Bronchial epithelial cell (primary cell): ENCODE data around the gene SERP2. TPM values are rescaled to one million over a fixed set of nuclear protein-coding genes. Genes with fewer than 3 reads are reported as not detected.
A peak's percentile ranks its signal among the peaks of the same experiment; 100 is the strongest.

ENCODE experiments used
- DNase-seq: peaks from one replicate; pipeline ENCODE4 v3.0.0-alpha.2; 2010; ENCODE audit warnings: low read depth
- FAIRE-seq: peaks from 2 replicates; lab custom pipeline; 2011; peaks lifted over from hg19 to GRCh38; lab: Jason Lieb, UNC
- H3K27me3 ChIP-seq: 2 replicates; pipeline ENCODE4 v1.5.1; 2011; ENCODE audit warnings: low read length; ENCODE audit not compliant: control insufficient read depth, insufficient read depth
- H3K36me3 ChIP-seq: 2 replicates; pipeline ENCODE4 v1.5.1; 2011; ENCODE audit warnings: low read length; ENCODE audit not compliant: control insufficient read depth, insufficient read depth
- H3K4me3 ChIP-seq: 2 replicates; pipeline ENCODE4 v1.5.1; 2011; ENCODE audit warnings: mild to moderate bottlenecking, low read depth, low read length, control low read depth
- CTCF ChIP-seq: IDR thresholded peaks from 2 replicates; pipeline ENCODE4 v1.5.1; 2011; ENCODE audit warnings: mild to moderate bottlenecking, moderate library complexity, low read length, control low read depth, inconsistent platforms; ENCODE audit not compliant: insufficient read depth, severe bottlenecking
- total RNA-seq: library from RNA; depleted of rRNA; stranded (reverse); fragments of >200 nt; gene quantifications from 2 replicates; pipeline ENCODE4 v1.2.1, GENCODE V29; 2014

Gene SERP2
- total RNA-seq, 1 donor from 2014 or later: 1.1 TPM

- no peak for TF ChIP-seq CTCF
- H3K4me3 ChIP-seq: no peak overlapping the region
- H3K36me3 ChIP-seq: no peaks in the 10 kb centered on the region
- FAIRE-seq (no peak), DNase-seq (no peak)
- no peaks in the 10 kb centered on the region for H3K27me3 ChIP-seq
These were observed 41.4 kb upstream of the SERP2 start for GRCh38 chr13:44331912-44332851.

DNA sequence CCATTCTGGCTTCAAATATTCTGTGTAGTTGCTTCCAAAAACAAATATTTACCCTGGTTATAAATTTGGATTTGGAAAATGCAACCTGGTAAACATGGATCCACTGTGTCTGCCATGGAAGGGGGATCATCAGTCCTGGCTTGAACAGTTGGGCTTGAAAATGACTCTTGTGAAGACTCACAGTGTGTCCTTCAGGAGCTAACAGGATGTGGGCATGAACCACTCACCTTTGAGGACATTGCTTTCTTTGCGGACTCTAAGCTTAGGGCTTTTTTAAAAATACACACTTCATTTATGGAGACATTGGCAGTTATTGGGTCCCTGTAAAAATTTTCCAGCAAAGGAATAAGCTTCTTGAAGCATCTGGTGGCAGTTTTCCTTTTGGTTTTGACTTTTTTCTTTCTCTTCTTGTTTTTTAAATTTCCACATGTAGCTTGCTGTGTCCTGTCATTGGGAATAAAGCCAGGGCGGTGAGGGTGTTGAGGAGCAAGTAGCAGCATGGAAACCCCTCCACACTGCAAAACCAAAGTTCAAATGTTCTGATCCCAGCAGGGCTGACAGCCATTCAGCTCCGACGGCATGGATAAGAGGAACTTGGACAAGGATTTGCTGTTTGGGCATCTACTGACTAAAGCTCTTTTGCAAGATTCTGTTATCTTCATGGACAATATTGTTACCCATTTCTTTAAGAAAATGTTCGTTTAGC lies 39.5 kb upstream of the SERP2 start:
- peak; percentile 64 for FAIRE-seq
- Histone ChIP-seq H3K27me3 (no peaks in the 10 kb centered on the region), H3K36me3 (no peaks in the 10 kb centered on the region), H3K4me3 (no peak overlapping the region)
- no peak for DNase-seq
- no peak for TF ChIP-seq CTCF

- TF ChIP-seq CTCF: no peak
These were observed 38.9 kb upstream of the SERP2 start for GRCh38 chr13:44334751-44335150.

GRCh38 chr13:44336934-44337333 lies 36.7 kb upstream of the SERP2 start:
- no peak for TF ChIP-seq CTCF

More at GRCh38 chr13:44334751-44335150, 38.9 kb upstream of the SERP2 start:
- Histone ChIP-seq H3K4me3 (no peak overlapping the region), H3K36me3 (no peaks in the 10 kb centered on the region), H3K27me3 (no peaks in the 10 kb centered on the region)
- FAIRE-seq: no peak
- no peak for DNase-seq

DNA sequence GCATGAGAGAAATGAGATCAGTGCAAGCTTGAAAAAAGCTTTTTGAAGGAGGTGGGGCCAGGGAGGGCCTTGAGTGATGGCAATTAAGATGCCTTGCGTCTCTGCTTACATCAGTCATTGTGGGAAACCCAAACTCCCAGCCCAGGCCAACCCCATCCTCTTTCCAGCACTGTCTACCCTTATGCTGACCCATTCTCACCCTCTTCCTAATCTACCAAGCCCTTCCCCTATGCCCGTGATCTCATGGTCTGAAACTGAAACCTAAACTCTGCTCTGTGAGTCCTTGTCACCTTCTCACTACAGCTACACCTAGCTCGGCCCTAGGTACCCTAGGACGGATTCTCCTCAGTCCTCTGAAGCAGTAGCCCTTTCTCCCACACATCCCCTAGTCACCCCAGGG lies 36.0 kb upstream of the SERP2 start:
- FAIRE-seq (no peak), DNase-seq (no peak)
- H3K4me3 ChIP-seq: no peak overlapping the region
- H3K27me3 ChIP-seq: no peaks in the 10 kb centered on the region
- H3K36me3 ChIP-seq: no peaks in the 10 kb centered on the region
- no peak for TF ChIP-seq CTCF

More at GRCh38 chr13:44336934-44337333, 36.7 kb upstream of the SERP2 start:
- H3K4me3 ChIP-seq: no peak overlapping the region
- DNase-seq (peak; percentile 55), FAIRE-seq (no peak)
- no peaks in the 10 kb centered on the region for H3K27me3 ChIP-seq
- H3K36me3 ChIP-seq: no peaks in the 10 kb centered on the region
